Esophagus squamous epithelium (tissue), 5 donors: ENCODE measurements around the gene ZIC4. TPM values are rescaled to one million over a fixed set of nuclear protein-coding genes. Genes with fewer than 3 reads are reported as not detected.

Source experiments
- DNase-seq: peaks from one replicate; lab custom pipeline; 2025; lab: John Stamatoyannopoulos, UW
- H3K27ac ChIP-seq, 4 donors: fragments of 200-600 bp; sonication (generic); one replicate each; pipeline ENCODE4 v1.5.1; 2016 to 2019; ENCODE audit warnings: mild to moderate bottlenecking in 1 of 4
- H3K27me3 ChIP-seq, 4 donors: fragments of 200-600 bp; sonication (generic); 1 replicate in 3 of 4; 2 replicates in 1 of 4; pipeline versions ENCODE4 v1.5.1 to v1.6.0; 2017 to 2021; ENCODE audit warnings: antibody characterized with exemption in 1 of 4
- H3K36me3 ChIP-seq, 3 donors: fragments of 200-600 bp; sonication (generic); one replicate each; pipeline ENCODE4 v1.5.1; 2016 to 2019
- H3K4me1 ChIP-seq, 3 donors: fragments of 200-600 bp; sonication (generic); one replicate each; pipeline ENCODE4 v1.5.1; 2017 to 2019
- H3K4me3 ChIP-seq, 4 donors: fragments of 200-600 bp; sonication (generic); 1 replicate in 3 of 4; 2 replicates in 1 of 4; pipeline ENCODE4 v1.5.1; 2016 to 2019; ENCODE audit warnings: mild to moderate bottlenecking in 2 of 4, moderate library complexity in 1 of 4
- H3K9me3 ChIP-seq, 3 donors: fragments of 200-600 bp; sonication (generic); one replicate each; pipeline ENCODE4 v1.5.1; 2016 to 2019
- CTCF ChIP-seq, 6 experiments: fragments of 450-650 bp in 4 of 6; fragments of 200-600 bp in 2 of 6; sonication (generic) in 2 of 6; IDR thresholded peaks; one replicate each; pipeline ENCODE4 v1.5.1; 2016 to 2019; ENCODE audit warnings: antibody characterized with exemption in 6 of 6, mild to moderate bottlenecking in 4 of 6, moderate library complexity in 4 of 6
- POLR2A ChIP-seq, 4 donors: fragments of 450-650 bp; IDR thresholded peaks; one replicate each; pipeline ENCODE4 v1.6.1; 2017; ENCODE audit warnings: antibody characterized with exemption in 4 of 4, mild to moderate bottlenecking in 4 of 4, moderate library complexity in 3 of 4
- WGBS, 2 donors: methylation state at CpG; one replicate each; pipeline ENCODE4 v1.1.5; 2018; 5-methylcytosine and 5-hydroxymethylcytosine counted together
- intact Hi-C: fragments of 100-400 bp; cut with DNase I; formaldehyde crosslinking; loops from one replicate; pipeline ENCODE4 v1.15.0; 2022
- total RNA-seq, 4 donors: library from RNA; depleted of rRNA; stranded (reverse); fragments of >200 nt; gene quantifications; one replicate each; pipeline ENCODE4 v1.1.0, GENCODE V29; 2016
- donor health status: DM: yes; HTN: yes; CAD: no.

The ZIC4 gene
- total RNA-seq, 4 donors from 2014 or later, result not detected

DNA sequence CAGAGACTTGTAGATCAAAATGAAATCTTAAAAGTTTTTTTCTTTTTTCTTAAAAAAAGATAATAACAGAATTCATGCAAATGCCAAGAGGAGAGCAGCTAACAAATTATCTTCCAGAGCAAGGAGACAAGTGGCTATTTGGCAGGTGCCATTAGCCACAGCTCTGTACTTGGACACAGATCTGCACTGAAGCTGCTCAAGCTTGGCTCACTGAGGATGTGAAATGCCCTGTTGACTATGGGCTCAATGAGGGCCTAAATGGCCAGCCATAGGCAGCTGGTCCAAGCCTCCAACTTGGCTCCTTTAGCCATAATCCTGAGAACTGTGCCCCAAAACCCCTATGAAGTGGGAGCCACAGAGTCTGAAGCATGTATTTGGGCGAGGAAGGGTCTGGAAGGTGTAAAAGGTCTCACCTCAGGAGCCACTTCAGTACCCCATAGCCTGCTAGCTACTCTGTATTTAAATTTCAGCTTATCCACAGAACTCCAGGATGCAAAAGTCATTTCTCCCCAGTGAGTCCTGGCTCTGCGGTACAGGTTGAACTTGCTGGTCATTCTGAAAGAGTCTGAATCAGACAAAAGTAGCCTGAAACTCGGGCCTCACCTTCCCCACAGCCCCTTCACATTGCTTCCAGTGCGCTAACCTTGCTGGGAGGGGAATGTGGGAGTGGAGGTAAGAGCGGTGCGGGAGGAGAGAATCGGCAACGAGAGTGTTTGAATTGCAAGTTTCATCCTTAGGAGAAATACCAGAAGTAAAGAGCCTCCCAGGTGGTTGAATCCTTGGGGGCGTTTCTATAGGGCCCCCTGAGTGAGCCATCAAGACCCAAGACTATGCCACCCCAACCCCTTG lies 48.0 kb downstream of the ZIC4 start:
- H3K36me3 ChIP-seq, result no peaks in the 10 kb centered on the region
- H3K27ac ChIP-seq, result no peak overlapping the region
- intact Hi-C loops, result no loop called here
- no peak overlapping the region for H3K4me3 ChIP-seq
- peaks cover 0 to 5% (median 0%) of the 10 kb centered on the region in 3 donors for H3K4me1 ChIP-seq
- peaks cover 5 to 94% (median 58%) of the 10 kb centered on the region in 4 donors for H3K27me3 ChIP-seq
- TF ChIP-seq POLR2A (IDR thresholded peaks at IDR 0.05), result no peak
- TF ChIP-seq CTCF (IDR thresholded peaks at IDR 0.05), result no peak
- no peaks in the 10 kb centered on the region for H3K9me3 ChIP-seq
- WGBS, 2 donors, result 7 to 8% methylated on average over 3 to 8 of the region's 9 CpGs
- DNase-seq, result no peak

- no peak overlapping the region for H3K27ac ChIP-seq
- no peaks in the 10 kb centered on the region for H3K36me3 ChIP-seq
- TF ChIP-seq CTCF (IDR thresholded peaks at IDR 0.05), result no peak
- no peak for TF ChIP-seq POLR2A (IDR thresholded peaks at IDR 0.05)
- no peak overlapping the region for H3K4me3 ChIP-seq
- intact Hi-C loops, result no loop called here
- WGBS, 2 donors, result 11 to 12% methylated on average over 28 of the region's 29 CpGs
- H3K4me1 ChIP-seq, result peaks cover 0 to 5% (median 0%) of the 10 kb centered on the region in 3 donors
- DNase-seq, result no peak
- H3K27me3 ChIP-seq, result peaks cover 5 to 100% (median 59%) of the 10 kb centered on the region in 4 donors
- no peaks in the 10 kb centered on the region for H3K9me3 ChIP-seq
These were observed 49.1 kb downstream of the ZIC4 start for GRCh38 chr3:147356909-147357900.

- no peaks in the 10 kb centered on the region for H3K36me3 ChIP-seq
- H3K27ac ChIP-seq, result no peak overlapping the region
- no peaks in the 10 kb centered on the region for H3K9me3 ChIP-seq
- DNase-seq, result no peak
- H3K27me3 ChIP-seq, result peaks cover 5 to 97% (median 54%) of the 10 kb centered on the region in 4 donors
- H3K4me1 ChIP-seq, result peaks cover 0 to 4% (median 0%) of the 10 kb centered on the region in 3 donors
- intact Hi-C loops, result no loop called here
- H3K4me3 ChIP-seq, result no peak overlapping the region
- TF ChIP-seq CTCF (IDR thresholded peaks at IDR 0.05) (no peak), POLR2A (IDR thresholded peaks at IDR 0.05) (no peak)
- 10 to 11% methylated on average over 20 to 24 of the region's 26 CpGs for WGBS, 2 donors
These were observed 50.0 kb downstream of the ZIC4 start for GRCh38 chr3:147356145-147356908.

- 7 to 8% methylated on average over 4 of the region's 4 CpGs for WGBS, 2 donors
- Histone ChIP-seq H3K4me1 (no peaks in the 10 kb centered on the region), H3K9me3 (no peaks in the 10 kb centered on the region), H3K27me3 (peaks cover 5 to 97% (median 49%) of the 10 kb centered on the region in 4 donors), H3K4me3 (no peak overlapping the region), H3K36me3 (no peaks in the 10 kb centered on the region), H3K27ac (no peak overlapping the region)
- TF ChIP-seq CTCF (IDR thresholded peaks at IDR 0.05), result no peak
- no peak for TF ChIP-seq POLR2A (IDR thresholded peaks at IDR 0.05)
- intact Hi-C loops, result no loop called here
- DNase-seq, result no peak
These were observed 50.6 kb downstream of the ZIC4 start for GRCh38 chr3:147355753-147356090.
